SK-N-SH (cell line): ENCODE results near the gene IQCN.

Experiments used
- CTCF ChIP-seq: fragments of 200-600 bp; sonication (generic); IDR thresholded peaks from 2 replicates; pipeline ENCODE4 v1.6.1; 2017; ENCODE audit warnings: antibody characterized with exemption, mild to moderate bottlenecking, moderate library complexity
- FOXM1 ChIP-seq: IDR thresholded peaks from 2 replicates; pipeline ENCODE4 v1.4.0; 2012; ENCODE audit warnings: low read depth, mild to moderate bottlenecking
- RAD21 ChIP-seq: IDR thresholded peaks from 2 replicates; pipeline ENCODE4 v1.6.1; 2012; ENCODE audit warnings: mild to moderate bottlenecking, low read length
- TAF1 ChIP-seq: IDR thresholded peaks from 2 replicates; pipeline ENCODE4 v1.6.1; 2012; ENCODE audit warnings: low read depth, mild to moderate bottlenecking, low read length, moderate library complexity, borderline replicate concordance

GRCh38 chr19:18300930-18301717, 26.9 kb upstream of the IQCN start:
- TF ChIP-seq TAF1 (no peak), CTCF (no peak), FOXM1 (no peak), RAD21 (no peak)
